Measurements from ENCODE around the gene P2RX4. TPM values are rescaled to one million over a fixed set of nuclear protein-coding genes. Genes with fewer than 3 reads are reported as not detected.
A peak's percentile ranks its signal among the peaks of the same experiment; 100 is the strongest.

The P2RX4 gene
- total and polyA plus RNA-seq, 2 of the 13 experiments (the other 11 are each of a cell fraction or from before 2014, with no cell fraction given): 13.8 to 30.8 TPM

DNA sequence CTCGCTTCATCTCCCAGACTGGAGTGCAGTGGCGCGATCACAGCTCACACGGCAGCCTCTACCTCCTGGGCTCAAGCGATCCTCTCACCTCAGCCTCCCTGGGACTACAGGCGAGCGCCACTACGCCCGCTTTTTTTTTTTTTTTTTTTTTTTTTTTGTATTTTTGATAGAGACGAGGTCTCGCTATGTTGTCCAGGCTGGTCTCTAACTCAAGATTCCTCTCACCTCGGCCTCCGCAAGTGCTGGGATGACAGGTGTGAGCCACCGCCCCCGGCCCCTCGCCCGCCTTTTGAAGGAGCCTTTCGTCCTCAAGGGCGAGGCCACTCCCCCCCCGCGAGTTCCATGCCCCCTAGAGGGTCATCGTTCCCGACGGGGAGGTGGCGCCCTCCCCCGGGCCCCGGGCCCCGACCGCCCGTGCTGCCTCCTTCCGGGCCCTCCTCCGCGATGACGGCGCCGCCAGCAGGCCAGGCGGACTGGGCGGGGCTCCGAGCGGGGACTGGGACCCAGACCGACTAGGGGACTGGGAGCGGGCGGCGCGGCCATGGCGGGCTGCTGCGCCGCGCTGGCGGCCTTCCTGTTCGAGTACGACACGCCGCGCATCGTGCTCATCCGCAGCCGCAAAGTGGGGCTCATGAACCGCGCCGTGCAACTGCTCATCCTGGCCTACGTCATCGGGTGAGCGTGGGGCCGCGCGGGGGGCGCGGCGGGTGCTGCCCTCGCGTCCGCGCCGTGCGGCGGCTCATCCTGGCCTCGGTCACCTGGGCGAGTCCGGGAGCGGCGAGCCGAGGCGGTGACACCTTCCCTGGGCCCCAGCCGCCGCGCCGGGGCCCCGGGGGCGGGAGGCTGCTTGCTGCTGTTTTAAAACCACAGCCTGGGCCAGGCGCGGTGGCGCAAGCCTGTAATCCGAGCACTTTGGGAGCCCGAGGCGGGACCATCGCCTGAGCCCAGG is at the start of gene P2RX4 (continued):
- TF ChIP-seq, protein P1, sequence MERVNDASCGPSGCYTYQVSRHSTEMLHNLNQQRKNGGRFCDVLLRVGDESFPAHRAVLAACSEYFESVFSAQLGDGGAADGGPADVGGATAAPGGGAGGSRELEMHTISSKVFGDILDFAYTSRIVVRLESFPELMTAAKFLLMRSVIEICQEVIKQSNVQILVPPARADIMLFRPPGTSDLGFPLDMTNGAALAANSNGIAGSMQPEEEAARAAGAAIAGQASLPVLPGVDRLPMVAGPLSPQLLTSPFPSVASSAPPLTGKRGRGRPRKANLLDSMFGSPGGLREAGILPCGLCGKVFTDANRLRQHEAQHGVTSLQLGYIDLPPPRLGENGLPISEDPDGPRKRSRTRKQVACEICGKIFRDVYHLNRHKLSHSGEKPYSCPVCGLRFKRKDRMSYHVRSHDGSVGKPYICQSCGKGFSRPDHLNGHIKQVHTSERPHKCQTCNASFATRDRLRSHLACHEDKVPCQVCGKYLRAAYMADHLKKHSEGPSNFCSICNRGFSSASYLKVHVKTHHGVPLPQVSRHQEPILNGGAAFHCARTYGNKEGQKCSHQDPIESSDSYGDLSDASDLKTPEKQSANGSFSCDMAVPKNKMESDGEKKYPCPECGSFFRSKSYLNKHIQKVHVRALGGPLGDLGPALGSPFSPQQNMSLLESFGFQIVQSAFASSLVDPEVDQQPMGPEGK (CRISPR knock-in tag; IDR thresholded peaks at IDR 0.05): peak; percentile 92
- TF ChIP-seq FOSL2 (CRISPR knock-in tag; IDR thresholded peaks at IDR 0.05) (peak; percentile 52), TSC22D2 (CRISPR knock-in tag; IDR thresholded peaks at IDR 0.05; ENCODE audit: borderline replicate concordance) (no peak), FOXP1 (IDR thresholded peaks at IDR 0.05) (no peak), FOXP1 (CRISPR knock-in tag; IDR thresholded peaks at IDR 0.05) (no peak), CBX2 (IDR thresholded peaks at IDR 0.05; ENCODE audit: low read depth, low read length) (no peak), CBX2 (CRISPR knock-in tag; IDR thresholded peaks at IDR 0.05; ENCODE audit: low read depth) (peak; percentile 42; the same call in 1 of the 2 replicates), ESRRA (CRISPR knock-in tag; IDR thresholded peaks at IDR 0.05; ENCODE audit: low read depth) (no peak; the same call in 1 of the 2 replicates), ZNF747 (CRISPR knock-in tag; IDR thresholded peaks at IDR 0.05; ENCODE audit: borderline replicate concordance) (peak; percentile 77), RFXANK (CRISPR knock-in tag; IDR thresholded peaks at IDR 0.05) (no peak), HOXA7 (CRISPR knock-in tag; IDR thresholded peaks at IDR 0.05) (no peak), ZNF430 (CRISPR knock-in tag; IDR thresholded peaks at IDR 0.05) (peak; percentile 78; the same call in 1 of the 2 replicates), ZNF24 (IDR thresholded peaks at IDR 0.05) (no peak), NFRKB (IDR thresholded peaks at IDR 0.05) (no peak), HNRNPL (IDR thresholded peaks at IDR 0.05; ENCODE audit: low read depth, low read length) (no peak), ZNF883 (CRISPR knock-in tag; IDR thresholded peaks at IDR 0.05; ENCODE audit: not compliant biosample characterization) (peak; percentile 44), KLF9 (CRISPR knock-in tag; IDR thresholded peaks at IDR 0.05; ENCODE audit: low read depth) (no peak)
- TF ChIP-seq, protein P2, sequence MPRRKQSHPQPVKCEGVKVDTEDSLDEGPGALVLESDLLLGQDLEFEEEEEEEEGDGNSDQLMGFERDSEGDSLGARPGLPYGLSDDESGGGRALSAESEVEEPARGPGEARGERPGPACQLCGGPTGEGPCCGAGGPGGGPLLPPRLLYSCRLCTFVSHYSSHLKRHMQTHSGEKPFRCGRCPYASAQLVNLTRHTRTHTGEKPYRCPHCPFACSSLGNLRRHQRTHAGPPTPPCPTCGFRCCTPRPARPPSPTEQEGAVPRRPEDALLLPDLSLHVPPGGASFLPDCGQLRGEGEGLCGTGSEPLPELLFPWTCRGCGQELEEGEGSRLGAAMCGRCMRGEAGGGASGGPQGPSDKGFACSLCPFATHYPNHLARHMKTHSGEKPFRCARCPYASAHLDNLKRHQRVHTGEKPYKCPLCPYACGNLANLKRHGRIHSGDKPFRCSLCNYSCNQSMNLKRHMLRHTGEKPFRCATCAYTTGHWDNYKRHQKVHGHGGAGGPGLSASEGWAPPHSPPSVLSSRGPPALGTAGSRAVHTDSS (CRISPR knock-in tag; conservative IDR thresholded peaks at IDR 0.05): no peak
- TF ChIP-seq, protein P3, sequence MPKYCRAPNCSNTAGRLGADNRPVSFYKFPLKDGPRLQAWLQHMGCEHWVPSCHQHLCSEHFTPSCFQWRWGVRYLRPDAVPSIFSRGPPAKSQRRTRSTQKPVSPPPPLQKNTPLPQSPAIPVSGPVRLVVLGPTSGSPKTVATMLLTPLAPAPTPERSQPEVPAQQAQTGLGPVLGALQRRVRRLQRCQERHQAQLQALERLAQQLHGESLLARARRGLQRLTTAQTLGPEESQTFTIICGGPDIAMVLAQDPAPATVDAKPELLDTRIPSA (CRISPR knock-in tag; IDR thresholded peaks at IDR 0.05; ENCODE audit: borderline replicate concordance): 0 out of 2 replicates have a peak, but pooled peaks have one; percentile 83
- TF ChIP-seq, protein P4, sequence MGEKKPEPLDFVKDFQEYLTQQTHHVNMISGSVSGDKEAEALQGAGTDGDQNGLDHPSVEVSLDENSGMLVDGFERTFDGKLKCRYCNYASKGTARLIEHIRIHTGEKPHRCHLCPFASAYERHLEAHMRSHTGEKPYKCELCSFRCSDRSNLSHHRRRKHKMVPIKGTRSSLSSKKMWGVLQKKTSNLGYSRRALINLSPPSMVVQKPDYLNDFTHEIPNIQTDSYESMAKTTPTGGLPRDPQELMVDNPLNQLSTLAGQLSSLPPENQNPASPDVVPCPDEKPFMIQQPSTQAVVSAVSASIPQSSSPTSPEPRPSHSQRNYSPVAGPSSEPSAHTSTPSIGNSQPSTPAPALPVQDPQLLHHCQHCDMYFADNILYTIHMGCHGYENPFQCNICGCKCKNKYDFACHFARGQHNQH (CRISPR knock-in tag; IDR thresholded peaks at IDR 0.05): peak; percentile 19; the same call in 1 of the 2 replicates
